Activated T-helper 1 cell treated with Interleukin-2 at 50 U/mL for 16 hours (primary cell): ENCODE results near the gene FBXL16.

Source experiments
- DNase-seq: peaks from one replicate; pipeline ENCODE4 v3.0.0-alpha.2; 2020; ENCODE audit warnings: low read depth

The FBXL16 gene

DNA sequence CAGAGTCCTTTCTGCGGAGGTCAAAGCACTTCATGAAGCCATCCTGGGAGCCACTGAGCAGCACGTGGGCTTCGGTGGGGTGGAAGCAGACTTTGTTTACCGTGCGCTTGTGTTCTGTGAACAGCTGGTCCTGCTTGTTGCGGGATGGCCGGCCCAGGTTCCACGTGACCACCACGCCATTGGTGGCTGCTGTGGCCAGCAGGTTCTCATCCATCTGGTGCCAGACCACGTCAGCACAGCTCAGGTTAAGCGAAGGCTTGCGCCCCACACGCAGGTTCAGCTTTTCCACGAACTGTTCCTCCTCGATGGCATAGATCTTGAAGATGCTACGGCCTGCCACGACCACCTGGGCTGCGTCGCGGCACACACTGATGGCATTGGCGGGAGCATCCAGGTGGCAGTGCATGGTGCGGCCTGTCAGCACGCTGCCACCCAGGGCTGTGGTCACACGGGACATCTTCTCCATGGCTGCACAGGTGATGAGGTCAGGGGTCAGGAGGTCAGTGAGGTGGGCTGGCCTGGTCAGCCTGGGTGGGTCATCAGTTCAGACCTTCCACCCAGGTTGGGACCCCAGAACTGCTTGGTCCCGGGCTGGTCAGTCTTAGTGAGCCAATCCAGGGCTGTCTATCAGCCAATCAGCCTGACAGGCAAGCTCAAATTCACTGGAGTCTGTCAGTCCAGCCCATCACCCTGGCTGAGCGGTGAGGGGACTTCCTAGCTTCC, 16.3 kb downstream of the FBXL16 start:
- no peak for DNase-seq

DNA sequence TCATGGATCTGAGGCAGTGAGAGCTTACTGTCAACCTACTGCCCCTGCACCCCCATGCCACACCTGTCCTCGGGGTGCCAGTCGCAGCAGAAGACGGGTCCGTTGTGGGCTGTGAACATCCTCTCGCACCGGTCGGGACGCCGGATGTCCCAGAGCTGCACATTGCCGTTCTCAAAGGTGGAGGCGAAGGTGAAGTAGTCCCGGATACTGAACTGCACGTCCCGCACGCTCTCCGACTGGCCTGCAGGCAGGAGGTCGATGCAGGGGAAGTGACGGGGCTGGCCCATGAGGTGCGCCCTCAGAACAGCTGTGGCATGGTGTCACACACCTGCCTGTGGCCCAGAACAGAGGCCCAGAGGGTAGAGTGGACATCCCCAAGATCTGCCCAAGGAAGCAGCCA, 18.1 kb downstream of the FBXL16 start:
- no peak for DNase-seq

DNA sequence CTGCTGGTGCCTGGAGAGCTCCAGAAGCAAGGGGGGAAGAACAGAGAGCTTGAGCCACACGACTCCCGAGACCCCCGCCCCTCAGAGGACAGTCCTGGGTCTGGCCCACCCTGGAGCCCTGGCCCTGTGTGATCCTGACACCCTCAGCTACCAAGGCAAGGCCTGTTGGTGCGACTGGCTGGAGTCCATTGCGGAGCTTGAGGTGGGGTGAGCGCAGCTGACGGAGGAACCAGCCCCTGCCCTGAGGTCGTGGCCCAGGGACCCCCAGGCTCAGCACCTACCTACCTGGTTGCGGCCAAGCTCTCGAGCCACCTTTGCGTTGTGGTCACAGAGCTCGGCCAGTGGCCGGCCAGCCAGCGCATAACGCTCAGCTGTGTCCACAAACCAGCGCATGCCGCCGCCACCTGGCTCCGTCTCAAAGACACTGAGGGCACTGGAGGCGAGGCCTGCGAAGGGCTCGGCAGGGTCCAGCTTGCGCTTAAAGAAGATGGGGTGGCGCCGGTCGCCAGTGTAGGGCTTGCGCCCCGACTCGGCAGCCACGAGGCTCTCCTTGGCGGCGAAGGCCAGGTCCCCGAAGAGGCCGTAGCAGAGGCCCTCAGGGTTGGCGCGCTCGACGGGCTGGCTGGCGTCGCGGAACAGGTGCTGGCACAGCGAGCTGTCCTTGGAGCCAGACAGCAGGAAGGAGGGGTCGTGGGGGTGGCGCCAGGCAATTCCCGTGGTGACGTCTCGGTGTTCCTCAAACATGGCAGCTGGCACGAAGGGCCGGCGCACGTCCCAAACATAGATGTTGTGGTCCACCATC, 18.9 kb downstream of the FBXL16 start:
- no peak for DNase-seq

DNA sequence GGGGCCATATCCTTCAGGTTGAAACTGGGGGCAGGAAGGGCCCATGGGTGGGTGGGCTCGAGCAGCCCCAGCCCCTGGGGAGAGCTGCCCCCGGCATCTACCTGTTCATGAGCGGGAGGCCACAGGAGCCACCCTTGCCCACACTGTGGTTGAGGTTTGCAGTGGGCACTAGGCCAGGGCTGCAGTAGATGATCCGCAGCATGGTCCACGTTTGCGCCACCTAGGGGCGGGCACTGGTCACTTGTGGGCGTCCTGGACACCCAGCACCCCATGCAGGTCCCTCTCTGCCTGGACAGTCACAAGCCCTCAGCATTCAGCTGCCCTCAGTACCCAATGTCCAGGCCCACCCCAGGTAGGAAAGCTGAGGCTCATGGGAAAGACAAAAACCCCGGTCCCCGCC, 19.6 kb downstream of the FBXL16 start:
- DNase-seq = no peak

DNA sequence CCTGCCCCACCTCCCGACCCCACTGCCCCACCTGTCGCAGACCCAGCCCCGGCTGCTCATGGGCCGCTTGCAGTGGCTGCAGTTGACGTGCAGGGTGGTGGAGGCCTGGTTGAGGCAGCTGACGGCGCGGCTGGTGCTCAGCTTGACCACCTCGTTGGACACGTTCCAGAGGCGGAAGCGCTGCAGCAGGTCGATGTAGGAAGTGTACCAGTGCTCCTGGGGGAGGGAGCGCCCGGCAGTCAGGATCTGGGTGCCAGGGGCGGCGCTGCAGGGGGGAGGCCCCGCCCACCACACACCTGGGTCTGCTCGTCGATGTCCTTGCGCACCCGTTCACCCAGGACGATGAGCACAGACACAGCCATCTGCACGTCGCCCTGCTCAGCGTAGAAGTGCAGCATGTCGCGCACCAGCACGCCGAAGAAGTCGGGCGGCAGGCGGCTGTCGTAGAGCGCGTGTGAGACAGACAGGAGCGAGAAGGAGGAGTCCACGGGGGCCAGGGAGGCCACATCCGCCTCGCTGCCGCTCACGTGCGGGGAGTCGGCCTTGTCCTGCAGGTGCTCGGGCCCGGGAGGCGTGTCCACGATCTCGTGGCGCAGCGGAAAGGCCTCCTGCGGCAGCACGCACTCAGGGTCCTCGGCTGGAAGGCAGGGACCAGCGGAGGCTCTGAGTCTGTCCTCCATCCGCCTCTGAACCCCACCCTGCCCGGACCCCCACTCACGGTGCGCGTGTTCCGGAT, 20.5 kb downstream of the FBXL16 start:
- DNase-seq = no peak

DNA sequence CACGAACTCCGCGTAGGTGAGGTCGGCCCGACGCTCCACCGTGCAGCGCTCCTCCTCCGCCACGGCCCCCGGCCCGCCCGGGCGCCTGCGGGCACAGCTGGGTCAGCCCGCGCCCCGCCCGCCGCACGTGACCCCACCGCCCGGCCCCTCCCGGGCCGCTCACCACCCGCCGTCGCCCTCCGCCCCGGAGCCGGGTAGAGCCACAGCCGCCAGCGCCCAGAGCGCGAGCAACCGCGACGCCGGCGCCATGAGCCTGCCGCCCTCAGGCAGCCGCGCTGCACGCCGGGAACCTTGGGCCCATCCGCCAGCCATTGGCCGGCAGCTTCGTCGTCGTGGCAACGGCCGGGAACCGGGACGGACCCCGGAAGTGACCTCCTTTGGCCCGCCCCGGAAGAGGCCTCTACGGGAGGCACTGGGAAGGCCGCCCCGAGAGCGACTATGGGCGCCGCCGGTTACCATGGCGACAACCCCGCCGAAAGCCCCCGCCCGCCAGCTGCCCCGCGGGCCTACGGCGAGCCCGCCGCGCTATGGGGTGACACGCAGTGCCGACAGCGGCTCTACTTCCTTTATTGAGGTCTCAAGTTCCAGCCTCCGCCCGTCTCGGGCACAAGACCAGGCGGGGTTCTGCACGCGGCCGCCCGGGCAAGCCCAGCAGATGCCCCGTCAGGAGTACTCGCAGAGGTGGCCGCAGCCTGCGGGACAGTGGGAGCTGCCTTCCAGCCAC, 21.4 kb downstream of the FBXL16 start, which contains the start of gene JMJD8:
Gene JMJD8, minus strand, starts transcription at position 264 of the 724 bp plus-strand sequence. Its CDS starts 15 bp downstream, at position 249.
- DNase-seq = peak; percentile 96

DNA sequence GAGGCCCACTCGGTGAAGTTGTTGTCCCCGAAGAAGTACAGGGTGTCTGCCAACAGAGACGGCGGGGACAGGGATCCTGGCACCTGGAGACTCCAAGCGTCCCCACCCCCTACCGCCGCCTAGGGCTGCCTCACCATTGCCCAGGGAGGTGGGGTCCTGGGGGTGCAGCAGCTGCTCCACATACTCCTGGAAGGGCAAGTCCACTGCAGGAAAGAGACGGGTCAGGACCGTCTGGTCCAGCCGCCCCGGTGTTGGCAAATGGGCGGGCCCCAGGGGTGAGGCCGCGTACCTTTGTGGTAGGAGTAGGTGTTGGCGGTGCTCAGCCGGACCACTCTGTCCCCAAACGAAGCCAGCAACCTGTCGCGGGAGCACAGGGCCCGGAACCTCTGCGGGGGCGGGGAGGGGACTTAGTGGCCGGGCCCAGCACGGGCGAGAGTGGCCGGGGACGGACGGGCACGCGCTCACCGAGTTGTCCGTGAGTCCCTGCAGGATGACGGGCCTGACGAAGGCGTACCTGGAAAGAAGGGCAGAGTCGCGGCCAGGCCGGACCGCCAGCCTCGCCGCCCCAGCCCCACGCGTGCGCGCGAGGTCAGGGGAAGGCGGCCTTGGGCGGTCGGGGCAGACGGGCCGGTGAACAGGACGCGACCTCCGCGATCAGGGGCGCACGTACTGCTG, 22.1 kb downstream of the FBXL16 start:
- no peak for DNase-seq

DNA sequence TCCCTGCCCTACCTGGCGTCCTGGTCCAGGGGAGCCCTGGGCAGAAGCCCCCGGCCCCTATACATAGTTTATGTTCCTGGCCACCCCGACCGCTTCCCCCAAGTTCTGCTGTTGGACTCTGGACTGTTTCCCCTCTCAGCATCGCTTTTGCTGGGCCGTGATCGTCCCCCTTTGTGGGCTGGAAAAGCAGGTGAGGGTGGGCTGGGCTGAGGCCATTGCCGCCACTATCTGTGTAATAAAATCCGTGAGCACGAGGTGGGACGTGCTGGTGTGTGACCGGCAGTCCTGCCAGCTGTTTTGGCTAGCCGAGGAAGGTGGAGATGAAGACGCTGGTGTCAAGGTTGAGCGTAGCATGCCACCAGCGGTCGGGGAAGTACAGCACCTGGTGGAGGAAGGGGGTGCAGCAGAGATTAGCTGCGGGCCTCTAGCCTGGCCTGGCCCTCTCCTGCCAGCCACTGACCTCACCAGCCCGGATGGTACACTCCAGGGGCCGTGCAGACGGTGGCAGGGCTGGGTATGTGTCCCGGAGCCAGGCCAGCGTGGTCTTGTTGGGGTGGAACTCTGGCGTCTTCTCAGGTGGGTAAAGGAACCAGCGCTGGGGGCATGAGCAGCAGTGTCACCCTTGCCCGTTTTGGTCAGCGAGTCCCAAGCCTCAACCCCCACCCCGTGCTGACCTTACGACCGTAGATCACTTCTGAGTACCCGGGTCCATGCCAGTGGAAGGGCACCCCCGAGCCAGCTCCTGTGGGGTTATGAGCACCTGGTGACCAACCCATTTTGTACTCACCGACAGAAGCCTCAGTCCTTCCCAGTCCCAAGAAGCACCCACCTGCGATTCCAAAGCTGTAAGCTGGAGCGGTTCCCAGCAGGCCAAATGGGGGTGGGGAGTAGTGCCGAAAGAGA, 22.9 kb downstream of the FBXL16 start:
- no peak for DNase-seq

DNA sequence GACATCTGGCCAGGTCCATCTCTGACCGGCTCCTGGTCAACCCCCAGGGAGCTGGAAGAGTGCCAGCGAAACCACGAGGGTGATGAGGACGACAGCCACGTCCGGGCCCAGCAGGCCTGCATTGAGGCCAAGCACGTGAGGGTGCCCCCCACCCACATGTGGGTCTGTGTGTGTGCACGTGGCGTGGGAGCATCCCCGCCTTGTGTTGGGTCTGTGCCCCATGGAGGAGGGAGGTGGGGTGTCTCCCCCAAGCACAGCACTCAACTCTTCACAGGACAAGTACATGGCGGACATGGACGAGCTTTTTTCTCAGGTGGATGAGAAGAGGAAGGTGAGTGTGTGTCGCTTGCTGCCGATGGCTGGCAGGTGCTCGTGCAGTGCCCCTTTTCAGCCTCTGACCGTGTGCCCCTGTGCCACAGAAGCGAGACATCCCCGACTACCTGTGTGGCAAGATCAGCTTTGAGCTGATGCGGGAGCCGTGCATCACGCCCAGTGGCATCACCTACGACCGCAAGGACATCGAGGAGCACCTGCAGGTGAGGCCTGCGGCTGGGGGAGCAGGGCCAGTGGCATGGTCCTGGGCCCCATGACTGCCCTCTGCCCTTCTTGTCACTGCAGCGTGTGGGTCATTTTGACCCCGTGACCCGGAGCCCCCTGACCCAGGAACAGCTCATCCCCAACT, 23.7 kb downstream of the FBXL16 start:
- no peak for DNase-seq

DNA sequence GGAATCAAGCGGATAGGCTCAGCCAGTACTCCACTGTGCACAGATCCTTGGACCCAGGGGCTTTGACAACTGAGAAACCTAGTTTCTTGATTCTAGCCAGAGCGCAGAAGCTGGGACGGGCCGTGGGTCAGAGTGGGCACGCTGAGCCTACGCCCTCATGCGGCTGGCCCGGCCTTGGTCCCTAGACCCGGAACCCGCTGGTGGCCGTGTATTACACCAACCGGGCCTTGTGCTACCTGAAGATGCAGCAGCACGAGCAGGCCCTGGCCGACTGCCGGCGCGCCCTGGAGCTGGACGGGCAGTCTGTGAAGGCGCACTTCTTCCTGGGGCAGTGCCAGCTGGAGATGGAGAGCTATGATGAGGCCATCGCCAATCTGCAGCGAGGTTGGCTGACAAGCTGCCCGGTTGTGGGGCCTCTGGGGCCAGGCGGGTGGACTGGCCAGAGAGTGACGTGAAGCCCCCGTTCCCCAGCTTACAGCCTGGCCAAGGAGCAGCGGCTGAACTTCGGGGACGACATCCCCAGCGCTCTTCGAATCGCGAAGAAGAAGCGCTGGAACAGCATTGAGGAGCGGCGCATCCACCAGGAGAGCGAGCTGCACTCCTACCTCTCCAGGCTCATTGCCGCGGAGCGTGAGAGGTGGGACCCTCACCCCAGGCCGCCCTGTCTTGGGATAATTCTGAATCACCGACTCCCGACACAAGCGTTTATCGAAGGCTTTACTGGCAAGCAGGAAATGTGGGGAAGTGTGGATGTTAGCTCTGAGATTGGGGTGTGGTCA, 24.4 kb downstream of the FBXL16 start:
- no peak for DNase-seq

DNA sequence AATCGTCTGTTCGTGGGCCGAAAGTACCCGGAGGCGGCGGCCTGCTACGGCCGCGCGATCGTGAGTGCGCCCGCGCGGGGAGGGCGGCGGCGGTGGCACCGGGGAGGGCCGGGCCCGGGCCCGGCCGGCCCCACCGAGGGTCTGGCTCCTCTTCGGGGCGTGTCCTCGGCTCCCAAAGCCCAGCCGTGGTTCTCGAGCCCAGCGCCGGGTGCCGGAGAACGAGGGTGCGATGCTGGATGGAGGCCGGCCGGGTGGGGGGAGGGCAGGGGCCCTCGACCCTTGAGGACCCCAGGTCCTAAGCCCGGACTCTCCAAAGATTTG, 25.0 kb downstream of the FBXL16 start:
- DNase-seq = no peak

DNA sequence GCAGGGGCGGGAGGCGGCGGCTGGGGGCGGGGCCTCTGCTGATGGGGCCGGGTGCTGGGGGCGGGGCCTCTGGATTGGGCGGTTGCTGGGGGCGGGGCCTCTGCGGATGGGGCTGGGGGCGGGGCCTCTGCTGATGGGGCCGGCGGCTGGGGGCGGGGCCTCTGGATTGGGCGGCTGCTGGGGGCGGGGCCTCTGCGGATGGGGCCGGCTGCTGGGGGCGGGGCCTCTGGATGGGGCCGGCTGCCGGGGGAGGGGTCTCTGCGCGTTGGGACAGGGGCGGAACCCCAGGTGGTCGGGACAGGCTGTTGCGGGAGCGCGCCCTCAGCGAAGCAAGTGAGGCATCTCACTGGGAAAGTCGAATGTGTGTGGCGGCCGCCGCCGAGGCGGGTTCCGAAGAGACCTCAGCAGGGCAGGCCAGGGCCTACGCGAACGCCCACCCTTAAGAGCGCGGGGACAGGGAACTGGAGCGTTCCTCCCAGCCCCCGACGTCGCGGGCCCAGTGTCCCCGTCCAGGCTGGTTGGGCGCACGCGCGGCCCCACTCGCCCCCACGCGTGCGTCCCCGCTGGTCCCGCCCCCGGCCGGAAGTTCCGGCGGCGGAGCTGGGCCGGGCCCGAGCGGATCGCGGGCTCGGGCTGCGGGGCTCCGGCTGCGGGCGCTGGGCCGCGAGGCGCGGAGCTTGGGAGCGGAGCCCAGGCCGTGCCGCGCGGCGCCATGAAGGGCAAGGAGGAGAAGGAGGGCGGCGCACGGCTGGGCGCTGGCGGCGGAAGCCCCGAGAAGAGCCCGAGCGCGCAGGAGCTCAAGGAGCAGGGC, 25.6 kb downstream of the FBXL16 start, which contains the start of gene STUB1:
Gene STUB1, plus strand, starts transcription at position 597 of the 811 bp plus-strand sequence. Its CDS starts 116 bp downstream, at position 713.
- peak; percentile 78 for DNase-seq

DNA sequence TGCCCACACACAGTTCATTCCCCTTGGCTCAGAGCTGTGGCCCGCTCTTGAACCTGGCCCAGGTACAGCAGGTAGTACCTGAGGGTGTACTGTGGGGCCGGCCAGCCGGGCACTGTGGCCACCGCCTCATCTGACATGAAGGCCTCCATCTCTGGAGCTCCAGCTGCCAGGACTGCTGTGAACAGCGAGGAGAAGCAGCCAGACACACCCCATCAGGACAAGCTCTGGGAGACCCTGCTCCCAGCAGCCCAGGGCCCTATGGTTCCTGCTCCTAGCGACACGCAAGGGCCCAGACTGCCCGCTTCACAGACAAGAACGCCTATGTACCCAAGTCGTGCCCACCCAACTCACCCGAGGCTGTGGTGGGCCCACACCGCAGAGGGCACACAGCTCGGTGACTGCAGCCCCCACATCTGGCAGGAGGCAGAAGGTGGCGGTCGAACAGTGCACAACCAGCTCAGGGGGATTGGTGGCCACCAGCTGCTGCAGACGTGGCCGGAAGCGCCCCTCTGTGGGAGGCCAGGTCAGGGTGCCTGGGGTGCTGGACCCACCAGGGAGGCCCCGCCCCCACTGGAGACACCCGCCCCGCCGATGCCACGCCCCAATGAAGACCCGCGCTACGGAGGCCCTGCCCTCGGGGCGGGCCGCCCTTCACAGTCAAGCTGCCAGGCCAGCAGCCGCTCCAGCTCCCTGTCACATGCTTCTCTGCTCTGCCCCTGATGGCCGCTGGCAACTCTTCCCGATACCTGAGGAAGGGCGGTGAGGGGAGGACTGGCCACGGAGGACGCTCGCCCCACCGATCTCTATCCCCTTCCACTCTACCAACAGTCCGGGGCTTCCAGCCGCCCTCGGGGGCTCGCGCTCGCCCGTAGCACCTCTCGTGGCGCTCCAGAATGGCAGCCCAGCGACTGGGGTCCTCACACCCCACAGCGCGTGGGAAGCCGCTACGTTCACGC, 26.5 kb downstream of the FBXL16 start:
- no peak for DNase-seq

DNA sequence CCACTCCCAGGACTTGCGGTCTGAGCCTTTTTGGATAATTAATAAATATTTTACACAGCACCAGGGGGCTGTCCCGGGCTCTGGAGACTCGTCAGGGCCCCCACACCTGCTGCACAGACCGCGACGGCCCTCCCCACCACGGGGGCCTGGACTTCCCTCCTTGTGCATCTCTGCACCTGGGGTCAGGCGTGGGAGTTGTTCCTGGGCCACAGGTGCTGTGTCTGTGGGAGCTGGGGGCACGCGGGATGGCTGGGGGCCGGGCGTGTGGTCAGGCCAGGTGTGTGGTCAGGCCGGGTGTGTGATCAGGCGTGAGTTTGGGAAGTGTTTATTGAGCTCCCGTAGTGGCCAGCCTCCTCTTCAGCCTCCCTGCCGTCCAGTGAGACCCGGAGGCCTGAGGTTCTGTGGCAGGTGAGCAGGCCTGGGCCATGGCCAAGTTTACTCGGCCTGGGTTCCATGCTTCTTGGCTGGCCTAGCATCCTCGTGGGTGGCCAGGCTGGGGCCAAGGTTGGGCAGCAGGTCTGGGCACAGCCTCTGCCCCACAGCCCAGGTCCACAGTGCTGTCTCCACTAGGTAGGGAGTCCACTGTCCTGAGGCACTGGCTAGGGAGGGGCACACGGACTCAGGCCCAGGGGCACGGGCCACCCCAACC, 27.3 kb downstream of the FBXL16 start:
- no peak for DNase-seq

DNA sequence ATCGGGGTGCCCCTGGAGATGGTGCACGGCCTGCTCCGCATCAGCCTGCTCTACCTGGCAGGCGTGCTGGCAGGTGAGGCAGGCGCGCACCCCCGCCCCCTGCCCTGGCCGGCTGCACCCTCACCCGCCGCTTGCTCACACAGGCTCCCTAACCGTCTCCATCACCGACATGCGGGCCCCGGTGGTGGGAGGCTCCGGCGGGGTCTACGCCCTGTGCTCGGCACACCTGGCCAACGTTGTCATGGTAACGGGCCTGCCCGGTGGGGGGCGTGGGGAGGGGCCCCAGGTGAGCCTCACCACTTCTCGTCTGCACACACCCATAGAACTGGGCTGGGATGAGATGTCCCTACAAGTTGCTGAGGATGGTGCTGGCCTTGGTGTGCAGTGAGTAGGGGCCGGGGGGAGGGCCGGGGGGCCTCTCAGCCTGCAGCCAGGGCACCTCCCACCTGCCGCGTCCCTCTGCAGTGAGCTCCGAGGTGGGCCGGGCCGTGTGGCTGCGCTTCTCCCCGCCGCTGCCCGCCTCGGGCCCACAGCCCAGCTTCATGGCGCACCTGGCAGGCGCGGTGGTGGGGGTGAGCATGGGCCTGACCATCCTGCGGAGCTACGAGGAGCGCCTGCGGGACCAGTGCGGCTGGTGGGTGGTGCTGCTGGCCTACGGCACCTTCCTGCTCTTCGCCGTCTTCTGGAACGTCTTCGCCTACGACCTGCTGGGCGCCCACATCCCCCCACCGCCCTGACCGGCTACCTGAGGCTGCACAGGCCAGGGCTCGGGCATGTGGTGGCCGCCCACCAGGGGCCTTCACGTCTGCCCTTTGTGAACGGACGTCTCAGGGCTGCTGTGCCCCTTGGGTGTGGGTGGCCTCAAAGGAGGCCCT, 28.0 kb downstream of the FBXL16 start:
- DNase-seq = no peak
